ENCODE results near the gene TRIM38.
"Not testable (repeated sequence)": the region's sequence is repeated elsewhere in the genome, so short reads cannot be mapped to it uniquely, and the experiment has no call there.

The TRIM38 gene

DNA sequence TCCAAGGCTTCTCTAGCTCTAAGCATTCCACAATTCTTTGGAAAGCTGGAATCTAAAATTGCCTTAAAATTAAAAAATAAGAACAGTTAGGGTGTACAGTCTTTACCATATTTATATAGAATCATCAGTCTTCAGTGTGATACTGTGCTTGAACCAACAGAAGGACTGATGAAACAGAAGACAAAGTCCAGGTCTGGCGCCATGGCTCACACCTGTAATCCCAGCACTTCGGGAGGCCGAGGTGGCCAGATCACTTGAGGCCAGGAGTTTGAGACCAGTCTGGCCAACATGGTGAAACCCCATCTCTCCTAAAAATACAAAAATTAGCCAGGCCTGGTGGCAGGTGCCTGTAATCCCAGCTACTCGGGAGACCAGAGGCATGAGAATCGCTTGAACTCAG lies 51.8 kb downstream of the TRIM38 start:
- H3K9me3 ChIP-seq (ENCODE audit: control insufficient read depth in 1 of 2, low read length in 2 of 2); H3K27me3 ChIP-seq (ENCODE audit: low read depth, low read length); H3K4me3 ChIP-seq (ENCODE audit: low read depth in 1 of 2, low read length in 2 of 2); H3K27ac ChIP-seq (ENCODE audit: low read length); H3K36me3 ChIP-seq (ENCODE audit: control insufficient read depth in 1 of 2, insufficient read depth in 2 of 2, low read length in 2 of 2); H3K4me1 ChIP-seq (ENCODE audit: control insufficient read depth in 1 of 2, insufficient read depth in 2 of 2, low read length in 2 of 2): not testable (repeated sequence)

- no peak overlapping the region for H3K27ac ChIP-seq (ENCODE audit: low read length)
- no peaks in the 10 kb centered on the region for H3K9me3 ChIP-seq (ENCODE audit: control insufficient read depth in 1 of 2, low read length in 2 of 2)
- peaks cover 0 to 9% of the 10 kb centered on the region in 2 donors for H3K4me1 ChIP-seq (ENCODE audit: control insufficient read depth in 1 of 2, insufficient read depth in 2 of 2, low read length in 2 of 2)
- no peaks in the 10 kb centered on the region for H3K27me3 ChIP-seq (ENCODE audit: low read depth, low read length)
- H3K4me3 ChIP-seq (ENCODE audit: low read depth in 1 of 2, low read length in 2 of 2): peak overlapping the region; percentile 43 to 65
- no peaks in the 10 kb centered on the region for H3K36me3 ChIP-seq (ENCODE audit: control insufficient read depth in 1 of 2, insufficient read depth in 2 of 2, low read length in 2 of 2)
Measured at GRCh38 chr6:26016245-26016962, 53.8 kb downstream of the TRIM38 start.

GRCh38 chr6:26016963-26017631 lies 54.5 kb downstream of the TRIM38 start:
- no peaks in the 10 kb centered on the region for H3K27me3 ChIP-seq (ENCODE audit: low read depth, low read length)
- peak overlapping the region; percentile 43 to 65 for H3K4me3 ChIP-seq (ENCODE audit: low read depth in 1 of 2, low read length in 2 of 2)
- H3K4me1 ChIP-seq (ENCODE audit: control insufficient read depth in 1 of 2, insufficient read depth in 2 of 2, low read length in 2 of 2): peaks cover 0 to 9% of the 10 kb centered on the region in 2 donors
- no peaks in the 10 kb centered on the region for H3K36me3 ChIP-seq (ENCODE audit: control insufficient read depth in 1 of 2, insufficient read depth in 2 of 2, low read length in 2 of 2)
- H3K27ac ChIP-seq (ENCODE audit: low read length): peak overlapping the region; percentile 9
- no peaks in the 10 kb centered on the region for H3K9me3 ChIP-seq (ENCODE audit: control insufficient read depth in 1 of 2, low read length in 2 of 2)

- Histone ChIP-seq H3K9me3 (ENCODE audit: control insufficient read depth in 1 of 2, low read length in 2 of 2) (no peaks in the 10 kb centered on the region), H3K36me3 (ENCODE audit: control insufficient read depth in 1 of 2, insufficient read depth in 2 of 2, low read length in 2 of 2) (no peaks in the 10 kb centered on the region), H3K27me3 (ENCODE audit: low read depth, low read length) (no peaks in the 10 kb centered on the region), H3K4me1 (ENCODE audit: control insufficient read depth in 1 of 2, insufficient read depth in 2 of 2, low read length in 2 of 2) (peaks cover 0 to 9% of the 10 kb centered on the region in 2 donors), H3K27ac (ENCODE audit: low read length) (peak overlapping the region; percentile 6), H3K4me3 (ENCODE audit: low read depth in 1 of 2, low read length in 2 of 2) (peak overlapping the region; percentile 43 to 65)
Measured at GRCh38 chr6:26017632-26017966, 55.0 kb downstream of the TRIM38 start.

DNA sequence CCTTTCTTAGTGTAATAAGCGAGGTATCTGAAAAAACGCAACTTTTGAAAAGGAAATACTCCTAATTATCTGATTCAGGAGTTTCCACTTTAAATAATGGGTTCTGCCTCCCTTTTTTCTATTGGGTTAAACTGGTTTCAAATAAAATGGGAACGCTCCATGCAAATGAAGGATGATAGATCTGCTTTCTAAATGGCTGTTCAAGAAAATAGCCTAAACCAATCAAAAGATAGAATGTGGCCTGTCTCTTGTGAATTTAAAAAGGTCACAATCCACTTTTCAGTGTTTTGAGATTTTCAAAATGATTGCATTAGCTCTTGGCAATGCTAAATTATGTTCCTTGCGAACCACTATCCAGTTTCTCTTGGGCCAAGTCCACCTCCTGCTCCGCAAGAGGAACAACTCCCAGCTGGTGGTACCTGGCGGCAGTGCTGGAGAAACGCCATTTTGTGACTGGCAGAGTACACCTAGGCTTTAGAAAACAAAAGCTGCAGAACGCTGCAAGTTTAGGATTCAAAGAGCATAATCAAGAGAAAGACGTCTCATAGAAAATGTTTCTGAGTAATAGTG lies 56.7 kb downstream of the TRIM38 start:
- Histone ChIP-seq H3K4me1 (ENCODE audit: control insufficient read depth in 1 of 2, insufficient read depth in 2 of 2, low read length in 2 of 2) (peaks cover 0 to 9% of the 10 kb centered on the region in 2 donors), H3K9me3 (ENCODE audit: control insufficient read depth in 1 of 2, low read length in 2 of 2) (no peaks in the 10 kb centered on the region), H3K27me3 (ENCODE audit: low read depth, low read length) (no peaks in the 10 kb centered on the region), H3K27ac (ENCODE audit: low read length) (no peak overlapping the region), H3K36me3 (ENCODE audit: control insufficient read depth in 1 of 2, insufficient read depth in 2 of 2, low read length in 2 of 2) (no peaks in the 10 kb centered on the region), H3K4me3 (ENCODE audit: low read depth in 1 of 2, low read length in 2 of 2) (no peak overlapping the region)

GRCh38 chr6:26019967-26020328 lies 57.3 kb downstream of the TRIM38 start:
- peak overlapping the region; percentile 98 for H3K27ac ChIP-seq (ENCODE audit: low read length)
- H3K9me3 ChIP-seq (ENCODE audit: control insufficient read depth in 1 of 2, low read length in 2 of 2): no peaks in the 10 kb centered on the region
- peak overlapping the region; percentile 71 to 82 for H3K4me3 ChIP-seq (ENCODE audit: low read depth in 1 of 2, low read length in 2 of 2)
- H3K36me3 ChIP-seq (ENCODE audit: control insufficient read depth in 1 of 2, insufficient read depth in 2 of 2, low read length in 2 of 2): no peaks in the 10 kb centered on the region
- no peaks in the 10 kb centered on the region for H3K27me3 ChIP-seq (ENCODE audit: low read depth, low read length)
- H3K4me1 ChIP-seq (ENCODE audit: control insufficient read depth in 1 of 2, insufficient read depth in 2 of 2, low read length in 2 of 2): peaks cover 0 to 9% of the 10 kb centered on the region in 2 donors

DNA sequence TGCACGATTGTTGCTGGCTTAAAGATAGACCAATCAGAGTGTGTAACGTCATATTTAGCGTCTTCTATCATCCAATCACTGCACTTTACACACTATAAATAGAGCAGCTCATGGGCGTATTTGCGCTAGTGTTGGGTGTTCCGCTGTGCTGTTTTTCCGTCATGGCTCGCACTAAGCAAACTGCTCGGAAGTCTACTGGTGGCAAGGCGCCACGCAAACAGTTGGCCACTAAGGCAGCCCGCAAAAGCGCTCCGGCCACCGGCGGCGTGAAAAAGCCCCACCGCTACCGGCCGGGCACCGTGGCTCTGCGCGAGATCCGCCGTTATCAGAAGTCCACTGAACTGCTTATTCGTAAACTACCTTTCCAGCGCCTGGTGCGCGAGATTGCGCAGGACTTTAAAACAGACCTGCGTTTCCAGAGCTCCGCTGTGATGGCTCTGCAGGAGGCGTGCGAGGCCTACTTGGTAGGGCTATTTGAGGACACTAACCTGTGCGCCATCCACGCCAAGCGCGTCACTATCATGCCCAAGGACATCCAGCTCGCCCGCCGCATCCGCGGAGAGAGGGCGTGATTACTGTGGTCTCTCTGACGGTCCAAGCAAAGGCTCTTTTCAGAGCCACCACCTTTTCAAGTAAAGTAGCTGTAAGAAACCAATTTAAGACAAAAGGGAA lies 57.9 kb downstream of the TRIM38 start:
- Histone ChIP-seq H3K27ac (ENCODE audit: low read length) (peak overlapping the region; percentile 98), H3K4me1 (ENCODE audit: control insufficient read depth in 1 of 2, insufficient read depth in 2 of 2, low read length in 2 of 2) (peaks cover 0 to 9% of the 10 kb centered on the region in 2 donors), H3K9me3 (ENCODE audit: control insufficient read depth in 1 of 2, low read length in 2 of 2) (no peaks in the 10 kb centered on the region), H3K4me3 (ENCODE audit: low read depth in 1 of 2, low read length in 2 of 2) (peak overlapping the region; percentile 71 to 82), H3K36me3 (ENCODE audit: control insufficient read depth in 1 of 2, insufficient read depth in 2 of 2, low read length in 2 of 2) (no peaks in the 10 kb centered on the region), H3K27me3 (ENCODE audit: low read depth, low read length) (no peaks in the 10 kb centered on the region)

DNA sequence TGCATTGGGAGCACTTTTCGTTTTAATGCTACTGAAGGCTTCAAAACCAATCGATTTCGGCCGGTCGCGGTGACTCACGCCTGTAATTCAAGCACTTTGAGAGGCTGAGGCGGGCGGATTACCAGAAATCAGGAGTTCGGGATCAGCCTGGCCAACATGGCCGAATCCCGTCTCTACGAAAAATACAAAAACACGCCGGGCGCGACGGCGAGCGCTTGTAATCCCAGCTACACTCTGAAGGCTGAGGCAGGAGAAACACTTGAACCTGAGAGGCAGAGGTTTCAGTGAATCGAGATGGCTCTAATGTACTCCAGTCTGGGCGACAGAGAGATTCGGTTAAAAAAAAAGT lies 58.4 kb downstream of the TRIM38 start:
- Histone ChIP-seq H3K4me1 (ENCODE audit: control insufficient read depth in 1 of 2, insufficient read depth in 2 of 2, low read length in 2 of 2) (peaks cover 0 to 9% of the 10 kb centered on the region in 2 donors), H3K9me3 (ENCODE audit: control insufficient read depth in 1 of 2, low read length in 2 of 2) (no peaks in the 10 kb centered on the region), H3K27ac (ENCODE audit: low read length) (peak overlapping the region; percentile 98), H3K27me3 (ENCODE audit: low read depth, low read length) (no peaks in the 10 kb centered on the region), H3K4me3 (ENCODE audit: low read depth in 1 of 2, low read length in 2 of 2) (peak overlapping the region; percentile 71 to 82), H3K36me3 (ENCODE audit: control insufficient read depth in 1 of 2, insufficient read depth in 2 of 2, low read length in 2 of 2) (no peaks in the 10 kb centered on the region)

DNA sequence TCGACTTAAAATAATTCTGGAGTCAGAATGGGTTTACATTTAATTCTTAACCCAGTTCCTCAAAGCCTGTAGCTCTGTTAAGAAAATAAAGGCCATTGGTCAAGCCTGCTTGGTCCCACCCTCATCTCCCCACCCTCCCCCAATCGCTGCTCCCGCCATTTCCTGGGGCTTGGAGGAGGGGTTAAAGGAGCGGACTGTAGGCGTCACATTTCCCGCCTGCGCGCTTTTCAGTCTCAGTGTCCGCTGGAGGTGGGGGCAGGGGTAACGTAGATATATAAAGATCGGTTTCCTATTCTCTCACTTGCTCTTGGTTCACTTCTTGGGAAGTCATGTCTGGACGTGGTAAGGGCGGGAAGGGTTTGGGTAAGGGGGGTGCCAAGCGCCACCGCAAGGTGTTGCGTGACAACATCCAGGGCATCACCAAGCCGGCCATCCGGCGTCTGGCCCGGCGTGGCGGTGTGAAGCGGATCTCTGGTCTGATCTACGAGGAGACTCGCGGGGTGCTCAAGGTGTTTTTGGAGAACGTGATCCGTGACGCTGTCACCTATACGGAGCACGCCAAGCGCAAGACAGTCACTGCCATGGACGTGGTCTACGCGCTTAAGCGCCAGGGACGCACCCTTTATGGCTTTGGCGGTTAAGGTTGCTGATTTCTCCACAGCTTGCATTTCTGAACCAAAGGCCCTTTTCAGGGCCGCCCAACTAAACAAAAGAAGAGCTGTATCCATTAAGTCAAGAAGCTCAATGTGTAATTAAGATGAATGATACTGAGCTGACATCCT lies 58.9 kb downstream of the TRIM38 start:
- peak overlapping the region; percentile 71 to 82 for H3K4me3 ChIP-seq (ENCODE audit: low read depth in 1 of 2, low read length in 2 of 2)
- H3K4me1 ChIP-seq (ENCODE audit: control insufficient read depth in 1 of 2, insufficient read depth in 2 of 2, low read length in 2 of 2): peaks cover 0 to 9% of the 10 kb centered on the region in 2 donors

DNA sequence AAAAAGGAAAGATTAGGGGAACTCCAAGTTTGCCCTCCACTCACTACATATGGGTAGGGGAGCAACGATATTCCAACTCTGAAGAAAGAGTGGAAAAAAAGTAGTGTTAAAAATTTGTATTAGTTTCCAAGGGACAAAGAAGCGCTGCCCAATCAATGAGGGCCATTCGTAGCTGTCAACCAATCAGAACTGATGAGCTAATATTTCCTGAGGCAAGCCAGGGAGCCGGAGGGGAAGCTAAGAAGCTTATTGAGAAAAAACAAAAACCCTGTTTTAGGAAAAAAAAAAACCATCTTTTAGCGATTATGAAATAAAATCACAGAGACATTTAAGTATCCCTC lies 59.5 kb downstream of the TRIM38 start:
- Histone ChIP-seq H3K27ac (ENCODE audit: low read length) (peak overlapping the region; percentile 98), H3K4me1 (ENCODE audit: control insufficient read depth in 1 of 2, insufficient read depth in 2 of 2, low read length in 2 of 2) (peaks cover 0 to 9% of the 10 kb centered on the region in 2 donors), H3K4me3 (ENCODE audit: low read depth in 1 of 2, low read length in 2 of 2) (peak overlapping the region; percentile 71 to 82), H3K27me3 (ENCODE audit: low read depth, low read length) (no peaks in the 10 kb centered on the region), H3K9me3 (ENCODE audit: control insufficient read depth in 1 of 2, low read length in 2 of 2) (no peaks in the 10 kb centered on the region), H3K36me3 (ENCODE audit: control insufficient read depth in 1 of 2, insufficient read depth in 2 of 2, low read length in 2 of 2) (no peaks in the 10 kb centered on the region)

More for the DNA sequence above, 58.9 kb downstream of the TRIM38 start:
- no peaks in the 10 kb centered on the region for H3K27me3 ChIP-seq (ENCODE audit: low read depth, low read length)
- H3K27ac ChIP-seq (ENCODE audit: low read length): peak overlapping the region; percentile 98
- H3K9me3 ChIP-seq (ENCODE audit: control insufficient read depth in 1 of 2, low read length in 2 of 2): no peaks in the 10 kb centered on the region
- H3K36me3 ChIP-seq (ENCODE audit: control insufficient read depth in 1 of 2, insufficient read depth in 2 of 2, low read length in 2 of 2): no peaks in the 10 kb centered on the region

DNA sequence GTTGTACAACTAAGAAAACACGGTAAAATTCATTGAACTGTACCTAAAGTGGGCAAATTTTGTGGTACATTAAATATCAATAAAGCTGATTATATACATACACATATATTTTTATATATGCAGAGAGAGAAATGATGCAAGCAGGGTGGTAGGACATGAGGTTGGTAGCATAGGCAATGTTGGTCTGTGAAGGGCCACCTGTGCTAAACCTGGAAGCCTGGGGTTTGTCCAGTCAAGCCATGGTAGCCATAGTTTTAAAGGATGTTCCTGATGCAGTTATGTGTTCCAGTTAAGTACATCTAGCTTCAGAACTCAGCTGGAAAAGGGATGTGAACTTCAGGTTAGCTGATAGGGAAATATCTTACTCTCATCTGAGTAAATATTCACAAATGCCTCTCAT lies 60.1 kb downstream of the TRIM38 start:
- Histone ChIP-seq H3K9me3 (ENCODE audit: control insufficient read depth in 1 of 2, low read length in 2 of 2) (no peaks in the 10 kb centered on the region), H3K4me1 (ENCODE audit: control insufficient read depth in 1 of 2, insufficient read depth in 2 of 2, low read length in 2 of 2) (peaks cover 4 to 12% of the 10 kb centered on the region in 2 donors), H3K27me3 (ENCODE audit: low read depth, low read length) (no peaks in the 10 kb centered on the region), H3K36me3 (ENCODE audit: control insufficient read depth in 1 of 2, insufficient read depth in 2 of 2, low read length in 2 of 2) (no peaks in the 10 kb centered on the region), H3K4me3 (ENCODE audit: low read depth in 1 of 2, low read length in 2 of 2) (no peak overlapping the region), H3K27ac (ENCODE audit: low read length) (peak overlapping the region; percentile 98)
